GM12878 (cell line): ENCODE results near the gene MFSD6. TPM values are rescaled to one million over a fixed set of nuclear protein-coding genes. Genes with fewer than 3 reads are reported as not detected.

Experiments used
- ATAC-seq: fragments of 200-7000 bp; cut with Tn5 transposase; 3 replicates; pipeline ENCODE4 v1.9.1; 2020; ENCODE audit warnings: mild to moderate bottlenecking, moderate library complexity
- BruUV-seq: library from RNA; stranded (reverse); fragments of 400-500 nt; replicated peaks from 2 replicates; lab custom pipeline; 2021; lab: Mats Ljungman, UMichigan
- CTCF ChIA-PET: fragments of 300-600 bp; sonication (Branson Sonifier 250); formaldehyde crosslinking; extraction: SDS; loops from one replicate; lab custom pipeline; 2021; ENCODE audit warnings: inconsistent platforms; lab: Yijun Ruan, JAX
- POLR2A ChIA-PET: fragments of 350-600 bp; formaldehyde crosslinking; extraction: SDS; loops from one replicate; lab custom pipeline; 2021; ENCODE audit warnings: inconsistent platforms; lab: Charles Lee
- RAD21 ChIA-PET: fragments of 300-600 bp; sonication (Branson Sonifier 250); formaldehyde crosslinking; loops from one replicate; lab custom pipeline; 2023; ENCODE audit warnings: antibody characterized with exemption; ENCODE audit not compliant: unreplicated experiment; lab: Charles Lee
- SMC1A ChIA-PET: fragments of 300-600 bp; sonication (Branson Sonifier 250); formaldehyde crosslinking; loops from one replicate; lab custom pipeline; 2023; ENCODE audit not compliant: unreplicated experiment, uncharacterized antibody; lab: Charles Lee
- DNase-seq: peaks from one replicate; pipeline ENCODE4 v3.0.0-alpha.2; 2011; ENCODE audit warnings: low read depth, low spot score
- FAIRE-seq: peaks from 3 replicates; lab custom pipeline; 2011; peaks lifted over from hg19 to GRCh38; lab: Jason Lieb, UNC
- H2AFZ ChIP-seq: 2 replicates; pipeline ENCODE4 v1.6.0; 2011; ENCODE audit warnings: low read depth, low read length, control low read depth; ENCODE audit not compliant: control insufficient read depth
- H3K27ac ChIP-seq: 2 replicates; pipeline ENCODE4 v1.5.1; 2011; ENCODE audit warnings: control low read depth; ENCODE audit not compliant: control insufficient read depth, insufficient read depth
- H3K27me3 ChIP-seq, 2 experiments: replicated peaks in 1 of 2; 2 replicates each; pipeline versions ENCODE4 v1.6.0 to v1.6.1; 2011; ENCODE audit warnings: low read length in 1 of 2; ENCODE audit not compliant: control insufficient read depth in 2 of 2, insufficient read depth in 2 of 2
- H3K36me3 ChIP-seq, 2 experiments: 2 replicates each; pipeline ENCODE4 v1.5.1; 2011; ENCODE audit warnings: low read length in 1 of 2; ENCODE audit not compliant: control insufficient read depth in 2 of 2, insufficient read depth in 2 of 2
- H3K4me1 ChIP-seq: 2 replicates; pipeline ENCODE4 v1.6.1; 2011; ENCODE audit warnings: mild to moderate bottlenecking, low read length, moderate library complexity, mixed read lengths; ENCODE audit not compliant: control insufficient read depth, insufficient read depth
- H3K4me2 ChIP-seq: 2 replicates; pipeline ENCODE4 v1.6.0; 2011; ENCODE audit warnings: control low read depth; ENCODE audit not compliant: control insufficient read depth, insufficient read depth
- H3K4me3 ChIP-seq: fragments of 200-600 bp; sonication (generic); 2 replicates; pipeline ENCODE4 v1.5.1; 2016
- H3K79me2 ChIP-seq: 2 replicates; pipeline ENCODE4 v1.6.0; 2011; ENCODE audit warnings: low read length; ENCODE audit not compliant: control insufficient read depth, insufficient read depth
- H3K9ac ChIP-seq: 2 replicates; pipeline ENCODE4 v1.8.0; 2011; ENCODE audit warnings: low read length, control low read depth, mixed read lengths; ENCODE audit not compliant: control insufficient read depth, insufficient read depth
- H3K9me3 ChIP-seq: replicated peaks from 3 replicates; pipeline ENCODE4 v1.5.1; 2011; ENCODE audit warnings: mild to moderate bottlenecking, low read length; ENCODE audit not compliant: control insufficient read depth, insufficient read depth
- H4K20me1 ChIP-seq: 2 replicates; pipeline ENCODE4 v1.6.0; 2011; ENCODE audit not compliant: control insufficient read depth, insufficient read depth
- CBFB ChIP-seq: IDR thresholded peaks from 2 replicates; pipeline ENCODE4 v1.6.1; 2016; ENCODE audit warnings: antibody characterized with exemption, low read depth
- CEBPB ChIP-seq, 2 experiments: fragments of 150-350 bp in 1 of 2; IDR thresholded peaks; 2 replicates each; pipeline ENCODE4 v1.6.1; 2012 to 2014; ENCODE audit warnings: low read depth in 2 of 2, low read length in 2 of 2, borderline replicate concordance in 1 of 2, inconsistent platforms in 1 of 2
- CHD1 ChIP-seq: IDR thresholded peaks from 2 replicates; pipeline ENCODE4 v1.6.1; 2012; ENCODE audit warnings: low read depth, low read length, improper control_type of control experiment
- EED ChIP-seq: sonication (generic); IDR thresholded peaks from 2 replicates; pipeline ENCODE4 v1.6.1; 2016; ENCODE audit warnings: antibody characterized with exemption, low read depth
- MEF2B ChIP-seq: fragments of 450-650 bp; IDR thresholded peaks from 2 replicates; pipeline ENCODE4 v1.6.1; 2018; ENCODE audit warnings: mild to moderate bottlenecking, moderate library complexity; ENCODE audit not compliant: partially characterized antibody, poor library complexity, severe bottlenecking
- PAX8 ChIP-seq: fragments of 450-650 bp; IDR thresholded peaks from 2 replicates; pipeline ENCODE4 v1.6.1; 2017; ENCODE audit warnings: mild to moderate bottlenecking, moderate library complexity
- YBX1 ChIP-seq: fragments of 450-650 bp; IDR thresholded peaks from 2 replicates; pipeline ENCODE4 v1.6.1; 2016; ENCODE audit warnings: antibody characterized with exemption
- ZNF217 ChIP-seq: fragments of 450-650 bp; IDR thresholded peaks from 2 replicates; pipeline ENCODE4 v1.6.1; 2017; ENCODE audit warnings: antibody characterized with exemption, mild to moderate bottlenecking
- WGBS: methylation state at CpG from one replicate; pipeline ENCODE4 v1.1.6; 2016; ENCODE audit warnings: low lambda C conversion rate; ENCODE audit not compliant: insufficient replicate concordance, insufficient coverage; ENCODE audit errors: missing lambda C conversion rate; 5-methylcytosine and 5-hydroxymethylcytosine counted together
- in situ Hi-C: fragments of 300-500 bp; cut with MboI; formaldehyde crosslinking; loops from 9 replicates; pipeline ENCODE4 v1.14.3; 2018; ENCODE audit warnings: mixed read lengths
- intact Hi-C: fragments of 100-400 bp; cut with micrococcal nuclease; formaldehyde crosslinking; loops from one replicate; pipeline ENCODE4 v1.14.2; 2022; ENCODE audit not compliant: unreplicated experiment
- polyA plus RNA-seq, 11 experiments: library from polyadenylated mRNA; depleted of rRNA in 4 of 11; unstranded in 6 of 11; stranded (reverse) in 5 of 11; fragments of >200 nt; fragmentation: Nextera tagmentation in 4 of 11; fragmentation: Illumina TruSeq in 1 of 11; extraction: Ambion mirVana in 4 of 11; extraction: Trizol in 1 of 11; gene quantifications; 1 replicate in 1 of 11; 2 replicates in 10 of 11; pipeline versions ENCODE4 v1.2.1 to v1.2.3, GENCODE V29; 2011 to 2016; ENCODE audit warnings: inconsistent platforms in 2 of 11, missing spikeins in 2 of 11, low read depth in 1 of 11
- total RNA-seq, 4 experiments: library from RNA; depleted of rRNA in 3 of 4; stranded (reverse); fragments of >200 nt in 3 of 4; fragmentation: Illumina TruSeq in 1 of 4; extraction: Trizol in 1 of 4; gene quantifications; 2 replicates each; pipeline versions ENCODE4 v1.2.1 to v1.2.3, GENCODE V29; 2013 to 2021

The MFSD6 gene
- total and polyA plus RNA-seq, 10 of the 15 experiments (the other 5 are each of a cell fraction or from before 2014, with no cell fraction given): 6.7 to 42.6 (median 24.2) TPM

DNA sequence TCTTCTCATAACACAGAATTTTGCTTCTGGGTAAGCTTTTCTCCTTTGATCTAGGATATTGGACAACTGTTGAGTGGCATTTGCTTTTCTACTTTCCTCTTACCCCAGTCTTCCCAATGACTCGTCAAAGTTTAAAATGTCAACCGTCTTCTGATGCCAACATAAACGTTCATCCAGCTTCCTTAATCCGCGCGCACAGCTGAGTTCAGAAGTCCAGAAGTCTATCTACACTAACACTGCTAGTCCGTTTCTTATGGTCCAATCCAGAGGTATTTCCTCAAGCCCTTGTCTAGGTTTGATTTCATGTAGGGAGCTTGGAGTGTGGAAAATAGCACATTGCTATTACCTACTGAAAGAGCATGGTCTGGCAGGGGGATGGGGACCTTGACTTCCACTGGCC, 48.7 kb downstream of the MFSD6 start (continued):
- TF ChIP-seq CHD1 (no peak), PAX8 (no peak), CBFB (no peak), EED (no peak), YBX1 (no peak)

DNA sequence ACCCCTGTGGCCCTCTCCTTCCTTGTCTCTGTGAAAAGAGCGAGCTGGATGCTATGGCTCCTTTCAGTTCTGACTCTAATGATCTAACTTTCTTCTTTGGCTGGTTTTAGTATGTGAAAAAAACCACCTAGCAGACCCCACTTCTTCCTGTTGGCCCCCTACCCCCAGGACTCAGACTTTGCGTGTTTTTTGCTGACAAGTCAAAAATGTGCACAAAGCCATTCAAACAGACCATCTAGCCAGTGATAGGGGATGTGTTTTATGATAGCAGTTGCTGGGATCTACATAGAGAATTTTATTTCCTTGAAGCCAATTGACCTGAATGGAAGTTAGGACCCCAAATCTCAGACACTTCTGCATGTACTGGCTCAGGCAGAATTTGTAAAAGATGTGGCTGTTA, 49.1 kb downstream of the MFSD6 start:
- Histone ChIP-seq H4K20me1 (no peaks in the 10 kb centered on the region), H3K27ac (no peak overlapping the region), H3K9ac (no peak overlapping the region), H3K9me3 (no peaks in the 10 kb centered on the region; the same call in 2 of the 3 replicates), H3K4me1 (peaks cover 3% of the 10 kb centered on the region; the same call in 1 of the 2 replicates), H3K4me3 (no peak overlapping the region), H3K27me3 (no peaks in the 10 kb centered on the region), H3K79me2 (peaks cover 5% of the 10 kb centered on the region), H3K4me2 (no peak overlapping the region), H2AFZ (no peak overlapping the region), H3K36me3 (peaks cover 0 to 6% of the 10 kb centered on the region in 2 experiments; a peak in 2 of 4 replicates)
- BruUV-seq: no TSS peak
- FAIRE-seq (no peak), ATAC-seq (no peak), DNase-seq (no peak)
- RAD21 ChIA-PET: no interaction called here
- intact Hi-C loops: no loop called here
- CTCF ChIA-PET: no interaction called here
- 98% methylated on average over 2 of the region's 2 CpGs for WGBS
- in situ Hi-C loops: no loop called here
- no peak for TF ChIP-seq ZNF217
- no peak for TF ChIP-seq MEF2B
- no peak for TF ChIP-seq CEBPB (IDR thresholded peaks at IDR 0.05; ENCODE audit: borderline replicate concordance in 1 of 2, low read depth in 2 of 2, low read length in 2 of 2)
- SMC1A ChIA-PET: interaction anchor here (0.8 to 6.0 kb wide), 3 partner anchors 10 to 26 kb away, joined by 3 to 30 read pairs (median 3); no protein-coding TSS in a partner anchor
- POLR2A ChIA-PET: no interaction called here
